Stimulated activated CD8-positive, alpha-beta memory T cell treated with anti-CD3 and anti-CD28 coated beads, Interleukin-15, amount 100 ng/mL, for 4 hours (primary cell): Measurements from ENCODE around the gene RRM2.
"Not testable (repeated sequence)": the region's sequence is repeated elsewhere in the genome, so short reads cannot be mapped to it uniquely, and the experiment has no call there.

Source experiments
- DNase-seq, 2 donors: peaks; one replicate each; pipeline ENCODE4 v3.0.0-alpha.2; 2020; ENCODE audit warnings: low read depth in 2 of 2

Gene RRM2

GRCh38 chr2:10132596-10132995 lies 10.1 kb downstream of the RRM2 start:
- DNase-seq, result no peak

GRCh38 chr2:10132996-10133647 lies 10.6 kb downstream of the RRM2 start:
- no peak for DNase-seq

GRCh38 chr2:10135296-10136089 lies 13.0 kb downstream of the RRM2 start:
- no peak for DNase-seq

DNA sequence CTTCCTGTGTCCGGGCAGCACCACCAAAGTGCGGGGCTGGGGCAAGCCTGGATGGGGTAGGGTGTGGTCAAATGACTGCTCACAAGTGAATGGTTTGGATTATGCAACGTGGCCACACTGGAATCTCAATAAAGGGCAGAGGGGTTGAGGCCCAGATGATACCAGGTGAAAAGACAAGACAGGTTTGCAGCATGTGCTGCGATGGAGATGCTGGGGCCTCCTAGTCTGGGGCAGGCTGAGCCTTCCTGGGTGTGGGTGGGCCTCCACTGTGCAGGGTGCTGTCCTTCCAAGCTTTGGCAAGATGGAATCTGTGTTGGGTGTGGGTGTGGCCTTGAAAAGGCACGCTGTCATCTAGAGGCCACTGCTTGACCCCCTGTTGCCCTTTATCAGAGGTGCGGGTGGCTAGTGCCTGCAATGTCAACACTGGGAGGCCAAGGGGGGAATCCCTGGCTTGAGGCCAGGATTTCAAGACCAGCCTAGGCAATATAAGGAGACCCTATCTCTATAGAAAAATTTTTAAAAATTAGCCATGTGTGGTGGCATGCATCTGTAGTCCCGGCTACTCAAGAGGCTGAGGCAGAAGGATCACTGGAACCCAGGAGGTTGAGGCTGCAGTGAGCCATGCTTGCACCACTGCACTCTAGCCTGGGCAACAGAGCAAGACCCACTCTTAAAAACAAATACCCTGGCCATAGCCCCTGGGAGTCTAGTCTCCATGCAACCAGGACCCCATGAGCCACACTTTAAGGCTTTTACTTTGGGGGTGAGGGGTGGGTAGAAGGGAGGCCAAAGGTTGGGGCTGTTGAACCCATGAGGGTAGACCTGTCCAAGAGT lies 13.8 kb downstream of the RRM2 start:
- DNase-seq, result no peak

DNA sequence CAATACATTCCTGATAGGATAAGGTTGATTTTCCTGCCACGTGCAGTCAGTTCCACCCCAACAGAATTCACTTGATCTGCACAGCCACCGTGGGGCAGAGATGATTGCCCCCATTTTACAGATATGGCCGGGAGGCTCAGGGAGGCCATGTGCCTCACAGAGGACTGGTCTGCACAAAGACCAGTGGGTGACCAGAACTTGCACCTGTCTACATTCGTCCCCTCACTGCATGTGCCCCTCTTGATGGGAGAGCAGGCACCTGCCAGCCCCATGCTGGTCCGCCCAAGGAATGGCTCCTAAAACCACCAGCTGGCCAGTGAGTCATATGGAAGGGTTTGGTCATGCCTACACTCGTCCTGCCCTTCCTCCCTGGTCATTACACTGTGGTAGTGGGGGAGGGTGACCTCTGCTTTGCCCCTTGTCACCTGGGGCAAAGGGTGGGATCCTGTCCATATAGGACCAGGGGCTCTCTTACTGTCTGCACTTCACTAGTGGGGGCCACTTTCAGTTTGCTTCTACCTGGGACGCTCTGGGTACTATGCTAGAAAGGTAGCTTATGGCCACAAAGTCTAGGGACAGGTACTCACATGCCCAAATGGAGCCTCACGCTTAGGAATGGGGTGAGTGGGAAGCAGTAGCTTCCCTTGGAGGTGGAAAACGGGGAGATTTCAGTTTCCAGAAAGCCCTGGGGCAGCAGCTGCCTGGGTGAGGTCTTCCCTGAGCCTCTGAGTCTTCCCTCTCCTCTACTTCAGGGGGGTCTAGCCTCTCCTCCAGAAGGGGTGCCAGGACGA lies 14.7 kb downstream of the RRM2 start:
- no peak for DNase-seq

DNA sequence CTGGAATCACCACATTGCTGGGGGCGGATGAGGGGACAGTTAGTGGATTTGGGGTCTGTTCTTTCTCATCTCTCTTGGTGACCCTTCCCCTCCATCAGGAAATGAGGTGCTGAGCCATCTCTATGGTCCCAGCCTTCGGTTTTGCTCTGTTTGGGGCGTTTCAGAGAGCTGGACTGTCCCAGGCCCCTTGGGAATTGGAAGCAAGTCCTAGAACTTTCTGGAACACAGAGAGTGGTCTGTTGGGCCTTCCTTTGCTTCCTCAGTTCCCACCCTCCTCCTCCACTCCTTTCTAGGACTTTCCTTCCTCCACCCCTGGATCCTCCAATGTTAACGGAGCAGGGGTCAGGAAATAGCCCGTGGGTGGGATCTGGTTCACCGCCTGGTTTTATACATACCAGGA lies 17.0 kb downstream of the RRM2 start:
- DNase-seq, result no peak

DNA sequence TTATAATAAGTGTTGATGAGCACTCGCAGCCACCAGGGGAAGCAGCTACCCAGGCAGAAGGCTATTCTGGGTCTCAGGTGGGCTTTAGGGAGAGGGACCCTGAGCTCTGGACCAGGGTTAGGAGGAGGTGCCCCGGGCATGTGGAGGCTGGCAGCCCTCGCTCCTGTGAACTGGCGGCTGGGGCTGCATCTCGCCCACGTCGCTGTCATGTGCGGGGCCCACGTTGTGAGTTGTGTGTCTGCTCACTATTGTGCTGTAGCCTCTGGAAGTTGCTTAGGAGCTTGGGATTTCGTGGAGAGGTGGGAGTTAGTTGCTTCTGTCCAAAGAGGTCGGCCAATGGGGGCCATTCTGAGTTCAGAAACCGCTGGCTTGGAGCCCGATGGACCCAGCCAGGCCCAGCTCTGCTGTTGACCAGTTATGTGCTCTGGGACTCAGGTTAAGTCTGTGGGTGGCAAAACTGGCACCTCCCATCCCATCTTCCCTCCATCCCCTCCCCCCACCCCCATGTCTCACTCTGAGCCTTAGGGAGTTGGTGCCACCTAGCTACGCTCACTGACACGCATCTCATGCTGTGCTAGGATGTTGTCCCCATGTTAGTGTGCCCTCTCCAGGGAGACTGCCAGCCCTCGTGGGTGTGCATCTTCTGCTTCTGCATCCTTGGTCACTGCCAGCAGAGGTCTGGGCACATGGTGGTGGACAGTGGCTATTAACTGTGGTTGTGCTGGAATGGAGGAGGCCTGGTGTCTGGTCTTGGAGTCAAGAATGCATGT lies 18.5 kb downstream of the RRM2 start:
- no peak for DNase-seq

- DNase-seq, result no peak
These were observed 19.4 kb downstream of the RRM2 start for GRCh38 chr2:10141736-10142639.

DNA sequence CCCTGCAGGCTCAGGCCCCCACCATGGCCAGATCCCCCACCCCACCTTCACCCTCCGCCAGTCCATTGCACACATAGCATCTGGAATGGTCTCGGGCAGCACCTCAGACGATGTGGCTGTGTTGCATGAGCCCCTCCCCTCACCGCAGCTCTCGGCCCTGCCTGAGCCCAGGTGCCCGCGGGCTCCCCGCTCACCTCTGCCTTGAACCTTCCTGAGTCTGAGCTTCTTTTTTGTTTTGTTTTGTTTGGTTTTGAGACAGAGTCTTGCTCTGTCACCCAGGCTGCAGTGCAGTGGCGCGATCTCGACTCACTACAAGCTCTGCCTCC lies 20.1 kb downstream of the RRM2 start:
- DNase-seq, result no peak

DNA sequence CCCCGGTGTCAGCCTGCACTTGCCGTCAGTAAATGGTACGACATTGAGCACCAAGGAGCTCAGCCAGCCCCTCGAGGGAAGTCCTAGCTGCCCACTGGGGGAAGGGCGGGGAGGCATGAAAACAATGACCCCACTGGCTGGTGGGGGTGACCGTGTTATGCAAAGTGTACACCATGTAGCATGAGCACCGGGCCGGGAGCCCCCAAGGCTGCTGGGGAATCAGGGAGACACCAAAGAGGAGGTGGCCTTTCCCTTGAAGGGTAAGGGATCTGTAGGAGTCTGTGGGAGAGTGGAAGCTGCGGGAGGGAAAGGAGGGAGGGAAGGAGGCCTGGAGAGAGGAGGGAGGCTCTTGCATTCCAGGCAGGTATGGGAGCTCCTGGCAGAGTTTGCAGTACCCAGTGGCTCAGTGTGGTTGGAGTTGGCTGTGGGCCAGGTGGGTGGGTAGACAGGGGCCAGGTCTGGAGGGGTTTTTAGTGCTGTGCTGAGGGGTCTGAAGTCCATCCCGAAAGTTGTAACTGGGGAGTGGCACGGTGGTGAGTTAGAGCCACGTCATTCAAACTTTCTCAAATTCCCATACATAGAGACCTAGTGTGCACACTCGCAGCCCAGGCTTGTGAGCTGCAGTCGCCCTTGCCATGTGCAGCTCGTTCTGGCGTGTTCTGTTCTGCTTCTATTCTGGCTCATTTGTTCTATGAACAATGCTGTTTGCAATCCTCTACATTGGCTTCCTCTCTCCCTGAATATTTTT lies 22.4 kb downstream of the RRM2 start:
- DNase-seq, result no peak

DNA sequence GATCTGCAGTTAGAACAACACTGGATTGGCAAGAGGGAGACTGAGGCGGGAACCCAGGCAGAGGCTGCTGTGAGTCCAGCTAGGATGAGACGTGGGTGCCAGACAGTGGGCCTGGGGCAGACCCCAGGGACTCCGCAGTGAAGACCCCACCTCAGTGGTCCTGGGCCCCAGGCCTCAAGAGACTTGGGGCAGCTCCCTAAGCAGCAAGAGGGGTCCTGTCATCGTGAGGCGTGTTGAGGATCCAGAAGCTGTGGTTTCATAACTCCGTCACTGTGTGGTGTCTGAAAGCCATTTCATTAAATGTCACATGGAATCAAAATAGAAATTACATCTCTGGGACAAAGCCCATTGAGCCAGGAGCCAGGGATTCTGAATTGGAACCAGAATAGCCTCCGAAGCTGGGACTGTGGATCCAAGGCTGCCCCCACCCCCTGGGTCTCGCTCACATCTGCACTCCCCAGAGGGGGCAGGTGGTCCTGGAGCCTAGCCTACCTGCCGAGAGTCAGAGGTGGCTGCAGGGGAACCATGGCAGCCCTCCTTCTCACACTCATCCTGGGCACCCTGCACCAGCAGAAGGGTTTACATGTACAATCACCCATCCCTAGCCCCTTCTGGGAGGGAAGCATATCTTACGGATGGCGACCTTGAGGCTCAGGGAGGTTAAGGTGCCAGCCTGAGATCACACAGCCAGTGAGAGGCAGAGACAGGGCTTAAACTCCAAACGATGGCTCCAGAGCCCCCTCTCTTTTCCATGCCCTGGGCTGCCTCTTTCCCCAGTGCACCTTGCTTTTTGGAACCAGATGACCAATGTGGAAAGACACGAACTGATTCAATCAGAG lies 23.2 kb downstream of the RRM2 start:
- DNase-seq, result no peak

DNA sequence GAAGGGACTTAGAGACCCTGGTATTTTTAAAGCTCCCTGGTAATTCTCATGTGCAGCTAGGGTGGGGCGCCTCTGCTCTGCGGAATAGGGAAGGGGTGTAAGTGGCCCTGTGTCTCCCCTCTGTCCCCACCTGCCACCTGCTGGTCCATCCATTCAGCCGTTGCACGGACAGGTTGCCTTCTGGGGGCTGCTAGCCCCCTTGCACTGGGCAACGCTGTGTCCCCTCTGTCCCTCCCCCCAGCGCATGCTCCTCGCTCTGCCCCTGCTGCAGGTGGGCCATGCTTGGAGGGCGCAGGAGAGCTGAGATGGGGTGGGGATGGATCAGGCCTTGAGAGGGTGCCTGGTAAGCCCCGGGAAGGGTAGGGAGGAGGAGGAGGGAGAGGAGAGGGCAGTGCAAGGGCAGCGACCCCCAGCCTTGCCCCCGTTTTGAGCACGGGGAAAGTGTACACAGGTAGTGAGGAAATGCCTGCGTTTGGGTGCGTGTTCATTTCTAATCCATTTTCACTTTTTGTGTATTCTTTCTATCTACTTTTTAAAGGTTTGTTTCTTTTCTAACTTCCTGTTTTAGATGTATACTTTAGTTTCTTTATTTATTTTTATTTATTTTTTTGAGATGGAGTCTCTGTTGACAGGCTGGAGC lies 23.9 kb downstream of the RRM2 start:
- no peak for DNase-seq

- not testable (repeated sequence) for DNase-seq
These were observed 24.6 kb downstream of the RRM2 start for GRCh38 chr2:10147050-10147660.

- DNase-seq, result no peak
These were observed 25.7 kb downstream of the RRM2 start for GRCh38 chr2:10148268-10148667.

GRCh38 chr2:10149635-10150034 lies 27.1 kb downstream of the RRM2 start:
- no peak for DNase-seq

GRCh38 chr2:10150436-10150835 lies 27.9 kb downstream of the RRM2 start:
- no peak for DNase-seq

- no peak for DNase-seq
These were observed 28.9 kb downstream of the RRM2 start for GRCh38 chr2:10151462-10151861.

GRCh38 chr2:10157293-10157692 lies 34.8 kb downstream of the RRM2 start:
- no peak for DNase-seq
